K562 (cell line): ENCODE data around the gene MTG2. TPM values are rescaled to one million over a fixed set of nuclear protein-coding genes. Genes with fewer than 3 reads are reported as not detected.

Experiments used
- ADNP ChIP-seq: fragments of 200-800 bp; sonication (Bioruptor generic); IDR thresholded peaks from 2 replicates; pipeline ENCODE4 v1.6.1; 2016; ENCODE audit warnings: missing genetic modification characterization, missing compliant biosample characterization
- ARID2 ChIP-seq: fragments of 450-650 bp; IDR thresholded peaks from 2 replicates; pipeline ENCODE4 v1.6.1; 2017; ENCODE audit warnings: antibody characterized with exemption, mild to moderate bottlenecking
- EHMT2 ChIP-seq: fragments of 450-650 bp; IDR thresholded peaks from 2 replicates; pipeline ENCODE4 v1.6.1; 2018; ENCODE audit warnings: antibody characterized with exemption
- FUS ChIP-seq: fragments of 200-400 bp; formaldehyde crosslinking; optimal IDR thresholded peaks from 2 replicates; pipeline ENCODE3; 2017; ENCODE audit warnings: low read depth, low read length
- HOXB6 ChIP-seq: fragments of 250-450 bp; sonication (Bioruptor Pico); IDR thresholded peaks from 2 replicates; pipeline ENCODE4 v1.5.1; 2022; ENCODE audit warnings: mild to moderate bottlenecking, borderline replicate concordance
- IRF2 ChIP-seq: sonication (generic); formaldehyde crosslinking; IDR thresholded peaks from 2 replicates; pipeline ENCODE4 v1.8.1; 2022; ENCODE audit warnings: mild to moderate bottlenecking, missing genetic modification reagents
- KAT7 ChIP-seq: sonication (generic); formaldehyde crosslinking; IDR thresholded peaks from 2 replicates; pipeline ENCODE4 v1.8.0; 2022; ENCODE audit warnings: missing genetic modification reagents, mild to moderate bottlenecking, borderline replicate concordance
- KDM2B ChIP-seq: fragments of 250-450 bp; sonication (Bioruptor Pico); IDR thresholded peaks from 2 replicates; pipeline ENCODE4 v1.8.0; 2021; ENCODE audit warnings: mild to moderate bottlenecking, moderate library complexity
- POLR2B ChIP-seq: fragments of 450-650 bp; IDR thresholded peaks from 2 replicates; pipeline ENCODE4 v1.6.1; 2018; ENCODE audit warnings: low read depth; ENCODE audit not compliant: partially characterized antibody
- PYGO2 ChIP-seq: fragments of 450-650 bp; IDR thresholded peaks from 2 replicates; pipeline ENCODE4 v1.6.1; 2016; ENCODE audit warnings: mild to moderate bottlenecking, missing genetic modification characterization, moderate library complexity, missing compliant biosample characterization
- RNF2 ChIP-seq: sonication (generic); IDR thresholded peaks from 2 replicates; pipeline ENCODE4 v1.6.1; 2016
- TOE1 ChIP-seq, 2 experiments: fragments of 450-650 bp in 1 of 2; sonication (generic) in 1 of 2; formaldehyde crosslinking in 1 of 2; IDR thresholded peaks; 2 replicates each; pipeline versions ENCODE4 v1.7.1 to v1.8.0; 2016 to 2022; ENCODE audit warnings: borderline replicate concordance in 2 of 2, mild to moderate bottlenecking in 2 of 2, antibody characterized with exemption in 1 of 2, inconsistent platforms in 1 of 2, low read depth in 1 of 2, missing genetic modification reagents in 1 of 2, moderate library complexity in 1 of 2
- ZNF174 ChIP-seq: fragments of 250-450 bp; sonication (Bioruptor Pico); IDR thresholded peaks from 2 replicates; pipeline ENCODE4 v1.4.0; 2020; ENCODE audit warnings: mild to moderate bottlenecking
- ZNF431 ChIP-seq: sonication (generic); formaldehyde crosslinking; IDR thresholded peaks from 2 replicates; pipeline ENCODE4 v1.8.0; 2022; ENCODE audit warnings: mild to moderate bottlenecking, missing genetic modification reagents
- polyA plus RNA-seq, 8 experiments: library from polyadenylated mRNA; depleted of rRNA in 4 of 8; stranded (reverse) in 5 of 8; unstranded in 3 of 8; fragments of >200 nt; fragmentation: Nextera tagmentation in 2 of 8; fragmentation: Illumina TruSeq in 1 of 8; extraction: Ambion mirVana in 2 of 8; extraction: Trizol in 1 of 8; gene quantifications; 2 replicates each; pipeline versions ENCODE4 v1.2.1 to v1.2.3, GENCODE V29; 2011 to 2014; ENCODE audit warnings: inconsistent platforms in 1 of 8, missing spikeins in 1 of 8
- total RNA-seq, 7 experiments: library from RNA; depleted of rRNA in 6 of 7; stranded (reverse); fragments of >200 nt in 6 of 7; fragmentation: Illumina TruSeq in 2 of 7; extraction: Trizol in 2 of 7; gene quantifications; 2 replicates each; pipeline versions ENCODE4 v1.2.1 to v1.2.3, GENCODE V29; 2011 to 2021; ENCODE audit warnings: low replicate concordance in 1 of 7
- TF ChIP-seq, protein P1 (sequence below): fragments of 450-650 bp; IDR thresholded peaks from 2 replicates; pipeline ENCODE4 v1.6.1; 2016; ENCODE audit warnings: low read depth
- TF ChIP-seq, protein P2 (sequence below): IDR thresholded peaks from 2 replicates; pipeline ENCODE4 v1.6.1; 2016; ENCODE audit warnings: missing genetic modification characterization, missing compliant biosample characterization
- TF ChIP-seq, protein P3 (sequence below): fragments of 250-450 bp; sonication (Bioruptor Pico); IDR thresholded peaks from 2 replicates; pipeline ENCODE4 v1.8.0; 2022; ENCODE audit warnings: moderate library complexity, mild to moderate bottlenecking, inconsistent platforms

Gene MTG2
- total and polyA plus RNA-seq, 9 of the 15 experiments (the other 6 are each of a cell fraction or from before 2014, with no cell fraction given) = 8.7 to 67.5 (median 44.5) TPM

DNA sequence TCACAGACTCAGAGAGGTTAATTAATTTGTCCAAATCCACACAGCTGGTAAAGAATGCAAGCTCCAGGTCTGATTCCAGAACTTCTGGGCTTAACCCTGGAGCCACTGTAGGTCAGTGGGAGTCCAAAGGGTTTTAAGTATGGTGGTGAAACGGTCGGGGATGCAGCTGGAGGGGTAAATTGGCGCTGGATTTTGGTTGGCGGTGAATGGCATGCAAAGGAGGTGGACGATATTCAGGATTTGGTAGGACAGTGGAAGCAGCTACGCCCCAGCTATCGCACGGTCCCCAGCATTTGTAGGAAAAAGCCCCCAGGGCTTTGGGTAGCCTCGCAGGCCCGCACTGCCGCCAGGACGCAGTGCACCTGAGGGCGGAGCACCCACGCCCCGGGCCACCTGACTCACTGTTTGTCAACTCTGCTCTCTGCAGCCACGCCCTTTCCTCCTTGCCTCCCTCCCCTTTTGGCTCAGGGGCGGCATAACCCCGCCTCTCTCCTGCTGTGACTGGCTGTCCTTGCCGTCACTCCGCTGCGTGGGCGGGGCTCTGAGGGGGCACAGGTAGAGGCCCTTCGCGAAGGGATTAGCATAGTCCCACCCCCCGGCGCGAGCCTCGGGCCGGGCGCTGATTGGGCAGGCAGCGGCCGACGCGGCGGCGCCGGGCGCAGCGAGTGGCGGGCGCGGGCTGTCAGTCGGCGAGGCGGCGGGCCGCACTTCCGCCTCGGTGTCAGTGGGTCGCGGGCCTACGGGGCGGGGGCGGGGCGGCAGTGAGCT is 55.2 kb downstream of the MTG2 start, which contains the start of gene OSBPL2 (continued):
- TF ChIP-seq ZNF431 (no peak), KDM2B (CRISPR knock-in tag) (no peak), ARID2 (no peak), KAT7 (CRISPR knock-in tag) (no peak), EHMT2 (no peak), RNF2 (no peak), IRF2 (CRISPR knock-in tag) (no peak), TOE1 (IDR thresholded peaks at IDR 0.05; ENCODE audit: borderline replicate concordance) (no peak), TOE1 (CRISPR knock-in tag; IDR thresholded peaks at IDR 0.05; ENCODE audit: borderline replicate concordance, low read depth) (no peak), PYGO2 (no peak), ADNP (no peak), FUS (no peak), HOXB6 (CRISPR knock-in tag) (no peak), ZNF174 (CRISPR knock-in tag) (no peak), POLR2B (no peak)
- TF ChIP-seq, protein P1, sequence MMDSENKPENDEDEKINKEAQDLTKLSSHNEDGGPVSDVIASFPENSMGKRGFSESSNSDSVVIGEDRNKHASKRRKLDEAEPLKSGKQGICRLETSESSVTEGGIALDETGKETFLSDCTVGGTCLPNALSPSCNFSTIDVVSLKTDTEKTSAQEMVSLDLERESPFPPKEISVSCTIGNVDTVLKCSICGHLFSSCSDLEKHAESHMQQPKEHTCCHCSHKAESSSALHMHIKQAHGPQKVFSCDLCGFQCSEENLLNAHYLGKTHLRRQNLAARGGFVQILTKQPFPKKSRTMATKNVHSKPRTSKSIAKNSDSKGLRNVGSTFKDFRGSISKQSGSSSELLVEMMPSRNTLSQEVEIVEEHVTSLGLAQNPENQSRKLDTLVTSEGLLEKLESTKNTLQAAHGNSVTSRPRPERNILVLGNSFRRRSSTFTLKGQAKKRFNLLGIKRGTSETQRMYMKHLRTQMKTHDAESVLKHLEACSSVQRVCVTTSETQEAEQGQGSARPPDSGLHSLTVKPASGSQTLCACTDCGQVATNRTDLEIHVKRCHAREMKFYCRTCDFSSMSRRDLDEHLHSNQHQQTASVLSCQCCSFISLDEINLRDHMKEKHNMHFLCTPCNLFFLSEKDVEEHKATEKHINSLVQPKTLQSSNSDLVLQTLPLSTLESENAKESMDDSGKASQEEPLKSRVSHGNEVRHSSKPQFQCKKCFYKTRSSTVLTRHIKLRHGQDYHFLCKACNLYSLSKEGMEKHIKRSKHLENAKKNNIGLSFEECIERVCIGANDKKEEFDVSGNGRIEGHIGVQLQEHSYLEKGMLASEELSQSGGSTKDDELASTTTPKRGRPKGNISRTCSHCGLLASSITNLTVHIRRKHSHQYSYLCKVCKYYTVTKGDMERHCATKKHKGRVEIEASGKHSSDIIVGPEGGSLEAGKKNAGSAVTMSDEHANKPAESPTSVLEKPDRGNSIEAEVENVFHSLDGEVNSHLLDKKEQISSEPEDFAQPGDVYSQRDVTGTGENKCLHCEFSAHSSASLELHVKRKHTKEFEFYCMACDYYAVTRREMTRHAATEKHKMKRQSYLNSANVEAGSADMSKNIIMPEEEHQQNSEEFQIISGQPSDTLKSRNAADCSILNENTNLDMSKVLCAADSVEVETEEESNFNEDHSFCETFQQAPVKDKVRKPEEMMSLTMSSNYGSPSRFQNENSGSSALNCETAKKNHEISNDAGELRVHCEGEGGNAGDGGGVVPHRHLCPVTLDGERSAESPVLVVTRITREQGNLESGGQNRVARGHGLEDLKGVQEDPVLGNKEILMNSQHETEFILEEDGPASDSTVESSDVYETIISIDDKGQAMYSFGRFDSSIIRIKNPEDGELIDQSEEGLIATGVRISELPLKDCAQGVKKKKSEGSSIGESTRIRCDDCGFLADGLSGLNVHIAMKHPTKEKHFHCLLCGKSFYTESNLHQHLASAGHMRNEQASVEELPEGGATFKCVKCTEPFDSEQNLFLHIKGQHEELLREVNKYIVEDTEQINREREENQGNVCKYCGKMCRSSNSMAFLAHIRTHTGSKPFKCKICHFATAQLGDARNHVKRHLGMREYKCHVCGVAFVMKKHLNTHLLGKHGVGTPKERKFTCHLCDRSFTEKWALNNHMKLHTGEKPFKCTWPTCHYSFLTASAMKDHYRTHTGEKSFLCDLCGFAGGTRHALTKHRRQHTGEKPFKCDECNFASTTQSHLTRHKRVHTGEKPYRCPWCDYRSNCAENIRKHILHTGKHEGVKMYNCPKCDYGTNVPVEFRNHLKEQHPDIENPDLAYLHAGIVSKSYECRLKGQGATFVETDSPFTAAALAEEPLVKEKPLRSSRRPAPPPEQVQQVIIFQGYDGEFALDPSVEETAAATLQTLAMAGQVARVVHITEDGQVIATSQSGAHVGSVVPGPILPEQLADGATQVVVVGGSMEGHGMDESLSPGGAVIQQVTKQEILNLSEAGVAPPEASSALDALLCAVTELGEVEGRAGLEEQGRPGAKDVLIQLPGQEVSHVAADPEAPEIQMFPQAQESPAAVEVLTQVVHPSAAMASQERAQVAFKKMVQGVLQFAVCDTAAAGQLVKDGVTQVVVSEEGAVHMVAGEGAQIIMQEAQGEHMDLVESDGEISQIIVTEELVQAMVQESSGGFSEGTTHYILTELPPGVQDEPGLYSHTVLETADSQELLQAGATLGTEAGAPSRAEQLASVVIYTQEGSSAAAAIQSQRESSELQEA = no peak
- TF ChIP-seq, protein P2, sequence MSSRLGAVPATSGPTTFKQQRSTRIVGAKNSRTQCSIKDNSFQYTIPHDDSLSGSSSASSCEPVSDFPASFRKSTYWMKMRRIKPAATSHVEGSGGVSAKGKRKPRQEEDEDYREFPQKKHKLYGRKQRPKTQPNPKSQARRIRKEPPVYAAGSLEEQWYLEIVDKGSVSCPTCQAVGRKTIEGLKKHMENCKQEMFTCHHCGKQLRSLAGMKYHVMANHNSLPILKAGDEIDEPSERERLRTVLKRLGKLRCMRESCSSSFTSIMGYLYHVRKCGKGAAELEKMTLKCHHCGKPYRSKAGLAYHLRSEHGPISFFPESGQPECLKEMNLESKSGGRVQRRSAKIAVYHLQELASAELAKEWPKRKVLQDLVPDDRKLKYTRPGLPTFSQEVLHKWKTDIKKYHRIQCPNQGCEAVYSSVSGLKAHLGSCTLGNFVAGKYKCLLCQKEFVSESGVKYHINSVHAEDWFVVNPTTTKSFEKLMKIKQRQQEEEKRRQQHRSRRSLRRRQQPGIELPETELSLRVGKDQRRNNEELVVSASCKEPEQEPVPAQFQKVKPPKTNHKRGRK (tag) = no peak
- TF ChIP-seq, protein P3, sequence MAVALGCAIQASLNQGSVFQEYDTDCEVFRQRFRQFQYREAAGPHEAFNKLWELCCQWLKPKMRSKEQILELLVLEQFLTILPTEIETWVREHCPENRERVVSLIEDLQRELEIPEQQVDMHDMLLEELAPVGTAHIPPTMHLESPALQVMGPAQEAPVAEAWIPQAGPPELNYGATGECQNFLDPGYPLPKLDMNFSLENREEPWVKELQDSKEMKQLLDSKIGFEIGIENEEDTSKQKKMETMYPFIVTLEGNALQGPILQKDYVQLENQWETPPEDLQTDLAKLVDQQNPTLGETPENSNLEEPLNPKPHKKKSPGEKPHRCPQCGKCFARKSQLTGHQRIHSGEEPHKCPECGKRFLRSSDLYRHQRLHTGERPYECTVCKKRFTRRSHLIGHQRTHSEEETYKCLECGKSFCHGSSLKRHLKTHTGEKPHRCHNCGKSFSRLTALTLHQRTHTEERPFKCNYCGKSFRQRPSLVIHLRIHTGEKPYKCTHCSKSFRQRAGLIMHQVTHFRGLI (CRISPR knock-in tag) = no peak
